ENCODE measurements around the gene DNASE1L1.

GRCh38 chrX:154396973-154397887 is 11.8 kb downstream of the DNASE1L1 start:
- TF ChIP-seq CTCF (IDR thresholded peaks at IDR 0.05): no peak
- no peak for TF ChIP-seq EP300 (IDR thresholded peaks at IDR 0.05)
- TF ChIP-seq POLR2A (IDR thresholded peaks at IDR 0.05): no peak
- TF ChIP-seq POLR2AphosphoS5 (IDR thresholded peaks at IDR 0.05): no peak

All from suprapubic skin (tissue), 4 donors.